Activated T-helper 1 cell treated with anti-CD3 and anti-CD28 coated beads, Interleukin-12 subunit alpha, Interleukin-12 subunit beta, Interleukin-2, Interleukin-4 antibody, amounts not matched to agents 30 ng/mL and 10 ng/mL and 1 ng/mL, durations not matched to agents 14 hours and 24 hours and 36 hours (primary cell): Measurements from ENCODE around the gene CTNNA2. TPM values are rescaled to one million over a fixed set of nuclear protein-coding genes. Genes with fewer than 3 reads are reported as not detected.

Experiments
- DNase-seq: peaks from one replicate; pipeline ENCODE4 v3.0.0; 2021; ENCODE audit warnings: low spot score
- H3K27ac Mint-ChIP-seq: one replicate; pipeline ENCODE4 v1.8.0; 2021; ENCODE audit warnings: mild to moderate bottlenecking, mixed read lengths
- H3K27me3 Mint-ChIP-seq: one replicate; pipeline ENCODE4 v1.8.0; 2022; ENCODE audit warnings: mild to moderate bottlenecking, moderate library complexity, mixed read lengths; ENCODE audit not compliant: insufficient read depth
- H3K36me3 Mint-ChIP-seq: one replicate; pipeline ENCODE4 v1.8.0; 2021; ENCODE audit warnings: low read depth, mixed read lengths
- H3K4me1 Mint-ChIP-seq: one replicate; pipeline ENCODE4 v1.8.0; 2021; ENCODE audit warnings: low read depth, mixed read lengths
- H3K4me3 Mint-ChIP-seq: one replicate; pipeline ENCODE4 v1.8.0; 2021; ENCODE audit warnings: mild to moderate bottlenecking, moderate library complexity, mixed read lengths
- H3K9me3 Mint-ChIP-seq: one replicate; pipeline ENCODE4 v1.8.0; 2021; ENCODE audit warnings: mixed read lengths
- intact Hi-C: fragments of 100-400 bp; cut with micrococcal nuclease; formaldehyde crosslinking; loops from one replicate; pipeline ENCODE4 v1.15.1; 2024
- total RNA-seq: library from RNA; stranded (reverse); gene quantifications from 2 replicates; pipeline ENCODE4 v1.2.3, GENCODE V29; 2022

Gene CTNNA2
- total RNA-seq, 1 donor from 2014 or later = not detected

DNA sequence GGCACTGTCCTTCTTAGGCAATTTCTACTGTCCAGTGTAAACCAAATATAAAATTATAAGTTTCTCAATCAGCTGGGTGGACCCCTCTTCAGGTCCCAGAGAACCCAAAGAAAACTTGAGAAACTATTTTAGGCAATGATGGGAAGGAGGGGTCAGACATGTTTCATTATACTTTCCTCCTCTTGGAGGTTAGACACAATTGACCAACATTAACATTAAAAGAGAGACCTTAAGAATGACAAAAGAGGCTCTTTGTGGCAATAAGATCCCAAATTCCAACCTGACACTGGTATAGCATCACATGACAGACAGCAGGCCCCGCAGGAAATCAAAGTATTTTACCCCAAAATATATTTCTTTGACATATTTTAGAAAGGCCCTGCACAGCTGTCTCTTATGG lies 718.6 kb downstream of the CTNNA2 start:
- H3K4me1 Mint-ChIP-seq = no peaks in the 10 kb centered on the region
- H3K36me3 Mint-ChIP-seq = no peaks in the 10 kb centered on the region
- H3K9me3 Mint-ChIP-seq = peaks cover 7% of the 10 kb centered on the region
- no peak for DNase-seq
- H3K27me3 Mint-ChIP-seq = no peaks in the 10 kb centered on the region
- intact Hi-C loops = no loop called here
- no peak overlapping the region for H3K27ac Mint-ChIP-seq
- H3K4me3 Mint-ChIP-seq = no peak overlapping the region

DNA sequence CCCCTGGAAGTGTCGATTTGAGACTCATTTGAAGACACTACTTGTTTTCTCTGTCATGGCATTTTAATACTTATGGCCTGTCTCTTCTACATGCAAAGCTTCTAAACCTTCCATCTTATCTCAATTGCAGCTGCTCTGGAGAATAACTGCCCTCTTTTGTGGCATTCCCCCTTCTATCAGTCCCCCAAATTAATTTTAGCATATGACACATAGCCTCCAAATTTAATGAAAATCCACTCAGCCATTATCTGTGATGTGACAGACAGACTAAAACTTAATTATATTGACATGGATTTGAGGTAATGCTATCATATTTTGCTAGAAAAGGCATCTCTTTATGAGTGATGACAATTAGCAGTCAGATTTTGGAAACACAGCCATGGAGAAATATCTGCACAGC lies 720.5 kb downstream of the CTNNA2 start:
- Mint-ChIP-seq H3K36me3 (no peaks in the 10 kb centered on the region), H3K27me3 (no peaks in the 10 kb centered on the region), H3K4me3 (no peak overlapping the region), H3K9me3 (peaks cover 5% of the 10 kb centered on the region), H3K27ac (no peak overlapping the region), H3K4me1 (no peaks in the 10 kb centered on the region)
- intact Hi-C loops = no loop called here
- DNase-seq = no peak

DNA sequence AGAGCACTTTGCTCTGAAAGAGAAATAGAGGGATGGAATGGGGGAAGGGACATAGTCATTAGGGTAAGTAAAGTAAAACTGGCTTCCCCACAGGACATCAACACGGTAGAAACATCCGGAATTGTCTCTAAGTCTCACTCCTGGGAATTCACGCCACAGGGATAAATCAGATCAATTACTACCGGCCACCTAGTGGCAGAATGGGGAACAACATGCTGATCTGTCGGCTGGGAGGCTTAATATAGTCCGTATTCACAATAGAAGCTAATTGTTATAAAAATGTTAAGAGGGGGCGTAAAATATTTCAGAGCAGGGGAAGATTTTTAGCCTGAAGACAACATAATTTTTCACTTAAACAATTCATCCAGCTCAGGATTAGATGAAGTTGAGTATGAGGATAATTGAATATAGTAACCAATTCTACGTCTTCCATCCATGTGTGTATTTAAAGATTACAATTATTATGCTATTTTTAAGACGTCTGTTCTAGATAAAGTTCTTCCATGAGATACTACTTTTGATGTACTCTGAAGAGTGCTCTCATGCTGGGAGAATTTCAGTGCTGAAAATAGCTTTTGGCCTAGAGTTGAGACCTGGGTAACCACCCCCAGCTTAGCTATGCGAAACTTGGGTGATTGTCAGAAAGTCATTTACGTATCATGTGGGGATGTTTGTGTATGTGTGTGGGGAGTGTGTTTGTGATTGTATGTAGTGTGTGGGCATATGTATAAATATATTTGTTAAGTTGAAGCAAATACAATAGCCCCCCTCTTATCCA lies 726.0 kb downstream of the CTNNA2 start:
- Mint-ChIP-seq H3K4me3 (no peak overlapping the region), H3K27me3 (no peaks in the 10 kb centered on the region), H3K4me1 (no peaks in the 10 kb centered on the region), H3K36me3 (no peaks in the 10 kb centered on the region), H3K9me3 (peaks cover 5% of the 10 kb centered on the region), H3K27ac (no peak overlapping the region)
- DNase-seq = no peak
- intact Hi-C loops = no loop called here

DNA sequence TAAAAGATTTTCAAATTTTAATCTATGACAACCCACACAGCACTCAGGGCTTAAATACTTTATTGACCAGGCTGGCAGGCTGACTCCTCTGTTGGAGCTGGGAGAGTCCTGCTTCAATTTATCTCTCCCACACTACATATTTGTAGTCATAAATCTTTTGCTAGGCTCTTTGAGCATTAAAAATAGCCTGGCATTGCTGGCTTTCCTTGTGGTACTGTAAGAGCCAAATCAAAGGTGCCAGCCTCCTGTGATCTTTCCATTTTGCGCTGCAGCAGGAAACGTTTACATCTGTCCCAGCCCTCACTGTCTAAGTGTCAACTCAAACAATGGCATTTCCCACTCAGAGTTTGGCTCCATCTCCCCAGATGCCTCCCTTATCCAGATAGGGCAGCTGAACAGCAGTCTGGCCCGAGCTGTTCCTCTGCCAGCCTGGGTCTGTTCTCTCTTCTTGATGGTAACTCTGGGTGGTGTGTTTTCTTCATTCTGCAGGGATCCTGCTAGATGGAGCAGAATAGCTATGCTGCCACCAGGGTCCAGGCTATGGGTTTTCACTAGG lies 729.6 kb downstream of the CTNNA2 start:
- Mint-ChIP-seq H3K36me3 (no peaks in the 10 kb centered on the region), H3K9me3 (no peaks in the 10 kb centered on the region), H3K27me3 (no peaks in the 10 kb centered on the region), H3K27ac (no peak overlapping the region), H3K4me1 (no peaks in the 10 kb centered on the region), H3K4me3 (no peak overlapping the region)
- DNase-seq = no peak
- intact Hi-C loops = no loop called here

DNA sequence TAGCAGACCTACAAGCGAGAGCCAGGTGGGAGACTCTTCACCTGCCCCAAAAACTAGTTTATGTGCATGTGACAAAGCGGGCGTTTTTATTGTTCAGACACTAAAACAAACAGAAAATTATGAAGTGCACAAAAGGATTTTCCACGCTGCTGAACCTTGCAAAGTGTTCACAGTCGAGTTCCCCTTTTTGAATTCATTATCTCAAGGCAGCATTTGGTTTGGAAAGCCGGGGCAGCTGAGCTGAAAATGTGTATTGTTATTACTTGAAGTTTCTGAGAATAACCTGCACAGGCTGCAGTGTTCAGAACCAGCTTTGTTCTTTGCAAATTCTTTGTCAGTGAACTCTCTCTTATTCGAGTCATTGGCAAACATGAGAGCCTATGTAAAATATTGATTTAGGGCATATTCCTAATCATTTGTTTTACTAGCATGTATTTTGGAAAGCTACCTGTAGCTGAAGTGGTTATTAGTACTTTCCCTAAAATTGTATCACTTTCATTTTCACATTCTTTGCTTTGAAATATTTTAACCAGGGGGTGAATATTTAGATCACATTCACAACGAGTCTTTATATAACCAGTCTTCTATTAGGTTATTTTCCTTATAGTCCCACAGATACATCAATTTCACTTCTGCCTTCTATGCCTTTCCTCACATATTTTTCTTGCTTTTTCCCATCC lies 732.2 kb downstream of the CTNNA2 start:
- H3K4me1 Mint-ChIP-seq = no peaks in the 10 kb centered on the region

DNA sequence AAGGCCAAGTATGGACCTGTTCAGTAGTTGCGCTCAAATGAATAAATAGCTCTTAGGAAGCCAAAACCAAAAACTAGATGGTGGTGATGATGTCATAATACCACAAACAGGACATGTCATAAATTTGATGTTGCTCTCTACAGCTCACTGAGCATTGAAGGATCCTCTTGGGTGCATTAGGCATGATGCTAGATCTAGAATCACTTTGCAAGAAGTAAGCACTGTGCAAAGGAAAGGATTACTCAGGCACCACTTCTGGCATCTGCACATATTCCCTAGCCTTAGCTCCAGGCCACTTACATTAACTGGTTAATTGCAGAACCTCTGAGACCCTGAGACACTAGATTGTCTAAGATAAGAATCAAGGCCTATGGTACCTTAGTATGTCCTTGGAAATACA lies 733.7 kb downstream of the CTNNA2 start:
- DNase-seq = no peak
- no peaks in the 10 kb centered on the region for H3K36me3 Mint-ChIP-seq
- no peak overlapping the region for H3K4me3 Mint-ChIP-seq
- no peak overlapping the region for H3K27ac Mint-ChIP-seq
- no peaks in the 10 kb centered on the region for H3K4me1 Mint-ChIP-seq
- H3K9me3 Mint-ChIP-seq = no peaks in the 10 kb centered on the region
- H3K27me3 Mint-ChIP-seq = no peaks in the 10 kb centered on the region
- intact Hi-C loops = no loop called here

More for the DNA sequence above, 732.2 kb downstream of the CTNNA2 start:
- Mint-ChIP-seq H3K9me3 (no peaks in the 10 kb centered on the region), H3K27me3 (no peaks in the 10 kb centered on the region), H3K36me3 (no peaks in the 10 kb centered on the region), H3K27ac (no peak overlapping the region), H3K4me3 (no peak overlapping the region)
- no peak for DNase-seq
- intact Hi-C loops = no loop called here

DNA sequence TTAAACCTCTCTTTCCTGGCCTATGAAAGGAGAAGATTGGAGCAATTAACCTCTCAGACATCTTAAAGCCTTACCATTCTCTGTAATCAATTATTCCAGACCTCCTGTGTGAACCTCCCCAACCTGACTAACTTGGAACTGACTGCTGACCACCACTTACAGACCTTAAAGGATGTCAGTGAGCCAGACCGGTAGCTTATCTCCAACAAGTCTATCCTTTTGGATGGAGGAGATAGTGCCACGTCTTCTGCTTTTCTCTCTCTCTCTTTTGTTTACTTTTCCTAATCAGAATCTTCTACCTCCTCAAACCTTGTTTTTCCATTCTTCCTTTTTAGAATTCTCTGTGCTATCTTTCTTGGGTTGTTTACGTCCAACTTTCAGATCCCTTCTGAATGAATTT lies 734.5 kb downstream of the CTNNA2 start:
- Mint-ChIP-seq H3K4me1 (no peaks in the 10 kb centered on the region), H3K4me3 (no peak overlapping the region), H3K27me3 (no peaks in the 10 kb centered on the region), H3K36me3 (no peaks in the 10 kb centered on the region), H3K27ac (no peak overlapping the region), H3K9me3 (no peaks in the 10 kb centered on the region)
- intact Hi-C loops = no loop called here
- DNase-seq = no peak

DNA sequence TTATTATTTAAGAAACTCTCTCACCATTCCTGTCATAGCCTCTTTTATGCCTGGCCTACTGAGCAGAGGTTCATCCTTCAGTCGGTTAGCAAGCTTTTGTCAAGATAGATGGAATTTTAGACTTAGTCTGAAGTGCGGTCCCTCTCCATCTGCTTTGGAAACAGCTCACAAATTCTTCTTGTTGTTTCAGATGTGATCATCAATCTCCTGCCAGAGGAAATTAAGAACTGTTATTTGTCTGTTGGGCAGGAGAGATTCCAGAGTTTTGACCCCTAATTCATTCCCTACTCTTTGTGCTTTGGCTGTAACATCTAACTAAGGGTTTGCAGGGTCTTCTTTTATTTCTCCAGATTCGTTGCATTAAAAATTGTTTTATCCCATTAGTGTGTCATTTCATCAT lies 735.3 kb downstream of the CTNNA2 start:
- DNase-seq = no peak
- Mint-ChIP-seq H3K36me3 (no peaks in the 10 kb centered on the region), H3K4me3 (no peak overlapping the region), H3K27me3 (no peaks in the 10 kb centered on the region), H3K4me1 (no peaks in the 10 kb centered on the region), H3K27ac (no peak overlapping the region), H3K9me3 (no peaks in the 10 kb centered on the region)
- intact Hi-C loops = no loop called here

DNA sequence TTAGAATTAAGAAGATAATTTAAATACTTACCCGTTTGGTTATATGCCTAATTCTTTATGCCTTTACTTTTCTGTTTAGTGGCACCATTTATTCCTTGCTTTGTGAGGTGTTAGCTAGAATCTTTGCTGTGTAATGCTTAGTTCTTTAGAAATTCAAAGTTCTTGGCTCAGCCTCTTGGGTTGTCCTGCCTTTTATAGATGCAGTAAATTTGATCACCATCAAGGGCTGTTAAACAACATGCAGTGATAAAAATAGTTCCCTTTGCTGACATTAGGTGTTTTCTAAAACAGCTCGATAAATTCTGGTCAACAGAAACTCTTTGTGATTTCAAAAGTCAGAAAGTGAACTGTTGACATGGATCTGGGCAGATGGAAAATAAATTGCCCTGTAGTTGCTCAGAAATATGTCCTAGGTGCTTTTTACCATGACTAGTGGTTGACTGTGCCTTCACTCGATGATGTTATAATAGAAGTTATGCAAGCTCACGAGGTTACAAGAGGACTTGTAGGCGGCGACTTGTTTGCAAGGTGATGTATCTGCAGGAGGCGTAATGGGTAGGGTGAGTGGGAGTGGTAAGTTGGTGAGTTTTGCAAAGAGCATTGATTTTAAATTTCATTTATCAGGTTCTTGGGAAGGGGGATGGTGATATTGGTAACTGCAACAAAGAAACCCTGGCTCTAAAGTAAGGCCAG lies 739.6 kb downstream of the CTNNA2 start:
- Mint-ChIP-seq H3K9me3 (peaks cover 4% of the 10 kb centered on the region), H3K27ac (no peak overlapping the region), H3K27me3 (no peaks in the 10 kb centered on the region), H3K4me1 (no peaks in the 10 kb centered on the region), H3K4me3 (no peak overlapping the region), H3K36me3 (no peaks in the 10 kb centered on the region)
- no peak for DNase-seq
- intact Hi-C loops = no loop called here

DNA sequence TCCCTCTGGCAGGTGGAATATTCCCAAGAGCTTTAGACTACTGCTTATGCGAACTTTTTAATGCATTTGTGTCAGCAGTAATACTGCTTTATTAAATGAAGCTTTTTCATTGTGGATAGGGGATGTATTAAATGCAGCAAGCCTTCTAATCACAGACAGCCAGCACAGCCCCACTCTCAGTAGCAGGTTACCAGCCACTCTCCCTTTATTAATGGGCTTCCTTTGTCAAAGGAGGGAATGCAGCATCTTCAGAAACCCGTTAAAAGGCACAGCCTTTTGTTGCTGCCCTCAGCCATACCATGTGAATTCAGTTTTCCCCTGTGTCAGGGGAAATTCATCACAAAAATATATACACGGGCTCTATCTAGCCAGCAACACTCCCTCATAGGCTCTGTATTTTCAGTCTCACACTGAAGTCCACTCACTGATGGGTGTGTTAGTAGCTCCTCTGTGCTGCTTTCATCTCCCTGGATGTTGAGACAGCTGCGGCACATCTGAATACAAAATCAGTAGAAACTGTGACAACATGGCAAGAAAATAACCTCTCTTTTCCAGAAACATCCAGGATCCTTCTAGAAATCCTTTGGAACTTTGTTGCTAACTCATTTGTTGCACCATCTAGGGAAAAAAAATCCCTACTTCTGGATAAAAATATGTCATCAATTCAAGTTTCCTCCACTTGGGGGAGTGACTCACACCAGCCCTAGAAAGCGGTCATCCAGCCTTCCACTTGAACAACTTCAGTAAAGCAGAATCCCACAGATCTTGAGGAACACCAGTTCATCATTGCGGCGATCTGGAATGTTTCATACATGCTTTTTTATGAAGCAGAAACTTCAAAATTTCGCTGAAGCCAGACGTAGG lies 743.3 kb downstream of the CTNNA2 start:
- H3K4me1 Mint-ChIP-seq = no peaks in the 10 kb centered on the region
- H3K27ac Mint-ChIP-seq = no peak overlapping the region
- H3K9me3 Mint-ChIP-seq = peaks cover 4% of the 10 kb centered on the region
- no peaks in the 10 kb centered on the region for H3K36me3 Mint-ChIP-seq
- H3K4me3 Mint-ChIP-seq = no peak overlapping the region
- no peak for DNase-seq
- intact Hi-C loops = no loop called here
- H3K27me3 Mint-ChIP-seq = no peaks in the 10 kb centered on the region

DNA sequence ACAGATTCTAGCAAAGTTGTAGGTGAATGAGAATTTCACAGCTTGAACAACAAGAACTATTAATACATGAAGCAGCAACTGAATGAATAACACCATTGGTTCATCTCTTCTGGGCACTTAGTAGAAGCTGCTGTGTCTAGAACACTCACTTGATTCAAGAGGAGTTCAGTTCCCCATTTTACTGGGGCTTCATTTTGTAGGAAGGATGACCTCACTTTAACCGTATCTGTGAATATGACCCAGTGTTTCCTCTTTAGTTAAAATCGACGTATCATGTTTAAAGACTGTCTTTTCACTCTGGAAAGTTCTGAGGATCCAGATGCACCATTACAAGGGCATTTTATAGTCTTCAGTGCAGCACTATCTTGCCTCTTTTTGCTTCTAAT lies 743.9 kb downstream of the CTNNA2 start:
- intact Hi-C loops = no loop called here
- no peaks in the 10 kb centered on the region for H3K36me3 Mint-ChIP-seq
- H3K4me3 Mint-ChIP-seq = no peak overlapping the region
- no peaks in the 10 kb centered on the region for H3K4me1 Mint-ChIP-seq
- no peaks in the 10 kb centered on the region for H3K27me3 Mint-ChIP-seq
- H3K9me3 Mint-ChIP-seq = peaks cover 4% of the 10 kb centered on the region
- no peak for DNase-seq
- H3K27ac Mint-ChIP-seq = no peak overlapping the region

DNA sequence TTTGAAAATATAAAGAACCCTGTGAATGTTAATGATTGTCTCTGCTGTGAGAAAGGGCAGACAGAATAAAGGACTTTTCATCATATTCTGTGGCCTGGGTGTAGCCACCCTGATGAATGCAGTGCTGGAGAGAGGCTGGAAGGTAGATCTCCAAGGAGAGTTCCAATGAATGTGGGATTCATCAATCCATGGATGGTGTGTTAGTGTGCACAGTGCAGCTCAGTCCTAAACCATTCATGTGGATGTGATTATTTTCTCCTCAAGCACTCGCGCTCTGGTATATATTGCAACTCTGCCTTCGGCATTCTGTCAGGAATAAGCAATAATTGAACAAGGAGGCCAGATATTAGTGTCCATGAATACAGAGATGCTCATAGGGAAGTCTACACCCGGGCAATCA lies 744.6 kb downstream of the CTNNA2 start:
- Mint-ChIP-seq H3K9me3 (peaks cover 4% of the 10 kb centered on the region), H3K27me3 (no peaks in the 10 kb centered on the region), H3K36me3 (no peaks in the 10 kb centered on the region), H3K27ac (no peak overlapping the region), H3K4me3 (no peak overlapping the region), H3K4me1 (no peaks in the 10 kb centered on the region)
- DNase-seq = no peak
- intact Hi-C loops = no loop called here
